ENCODE measurements around the gene FOXRED2. TPM values are rescaled to one million over a fixed set of nuclear protein-coding genes. Genes with fewer than 3 reads are reported as not detected.

FOXRED2 gene
- total and polyA plus RNA-seq, 2 of the 8 experiments (the other 6 are each of a cell fraction or from before 2014, with no cell fraction given), result 11.5 to 27.8 TPM

- Histone ChIP-seq H2BK20ac (ENCODE audit: low read length) (no peak within 1 kb of the TSS), H4K20me1 (replicated peaks in 1 of 2; ENCODE audit: control insufficient read depth in 1 of 2, insufficient read depth in 2 of 2, low read length in 2 of 2) (no peaks in the 10 kb centered on the region), H3K27ac (ENCODE audit: low read depth, low read length) (peak within 1 kb of the TSS; percentile 60), H2BK5ac (ENCODE audit: low read depth, low read length) (peak within 1 kb of the TSS; percentile 90), H2BK120ac (replicated peaks; ENCODE audit: low read depth, low read length) (no peak within 1 kb of the TSS), H3K9me3 (ENCODE audit: insufficient read depth in 2 of 2, low read depth in 1 of 2, low read length in 1 of 2) (no peaks in the 10 kb centered on the region), H3K56ac (replicated peaks; ENCODE audit: insufficient read length, low read depth, low read length) (peak within 1 kb of the TSS; percentile 9), H3K4me1 (replicated peaks in 1 of 4; ENCODE audit: control insufficient read depth in 3 of 4, insufficient read depth in 4 of 4, low read length in 3 of 4) (peaks cover 0 to 5% (median 2%) of the 10 kb centered on the region in 4 experiments; a peak in 4 of 7 replicates), H3K9ac (replicated peaks in 1 of 4; ENCODE audit: extremely low read depth in 1 of 4, low read depth in 3 of 4, low read length in 3 of 4) (peak within 1 kb of the TSS; percentile 67 to 86 (median 74)), H4K91ac (replicated peaks; ENCODE audit: insufficient read length, low read length) (no peak within 1 kb of the TSS), H3K79me1 (ENCODE audit: low read depth, low read length) (no peaks in the 10 kb centered on the region), H3K4me2 (ENCODE audit: insufficient read depth in 1 of 2, low read depth in 2 of 2, low read length in 2 of 2) (peak within 1 kb of the TSS; percentile 88 to 97), H2BK12ac (ENCODE audit: low read depth, low read length) (peak within 1 kb of the TSS; percentile 75; the same call in 1 of the 2 replicates), H3K23me2 (ENCODE audit: low read depth, low read length) (peaks cover 7% of the 10 kb centered on the region), H3K27me3 (replicated peaks in 1 of 4; ENCODE audit: control insufficient read depth in 3 of 4, extremely low read depth in 1 of 4, insufficient read depth in 3 of 4, low read length in 3 of 4) (peaks cover 0 to 7% (median 5%) of the 10 kb centered on the region in 4 experiments; a peak in 5 of 7 replicates), H2AFZ (ENCODE audit: low read length) (peak within 1 kb of the TSS; percentile 74), H3K4me3 (ENCODE audit: extremely low read depth in 1 of 4, insufficient read depth in 2 of 4, low read depth in 3 of 4, low read length in 4 of 4) (peak within 1 kb of the TSS; percentile 58 to 97 (median 71)), H3K23ac (ENCODE audit: insufficient read length) (no peak within 1 kb of the TSS), H3K14ac (ENCODE audit: insufficient read length) (no peak within 1 kb of the TSS), H3K4ac (replicated peaks; ENCODE audit: insufficient read length, low read depth, low read length) (peak within 1 kb of the TSS; percentile 80), H3K79me2 (ENCODE audit: control insufficient read depth in 1 of 2, insufficient read depth in 2 of 2, low read length in 2 of 2) (no peaks in the 10 kb centered on the region), H4K8ac (ENCODE audit: extremely low read depth, insufficient read depth, low read length) (peak within 1 kb of the TSS; percentile 99), H2BK15ac (ENCODE audit: low read length) (peak within 1 kb of the TSS; percentile 88; the same call in 1 of the 2 replicates), H4K5ac (ENCODE audit: insufficient read length, low read depth, low read length) (peak within 1 kb of the TSS; percentile 57), H2AK5ac (ENCODE audit: low read depth, low read length) (0 out of 2 replicates have a peak within 1 kb of the TSS, but pooled peaks have one; percentile 45), H3K18ac (ENCODE audit: extremely low read depth, low read length) (peak within 1 kb of the TSS; percentile 68; the same call in 1 of the 2 replicates), H3K36me3 (ENCODE audit: control insufficient read depth in 2 of 4, insufficient read depth in 4 of 4, low read length in 3 of 4) (peaks cover 0 to 5% (median under 1%) of the 10 kb centered on the region in 4 experiments; a peak in 3 of 8 replicates)
- CTCF ChIA-PET (ENCODE audit: partially characterized antibody), result interaction anchor here (0.8 to 1.2 kb wide), 2 partner anchors 147 to 241 kb away, joined by 4 read pairs; no protein-coding TSS in a partner anchor
- DNase-seq (ENCODE audit: low read depth in 1 of 2, low spot score in 2 of 2), result peak; percentile 77 to 92
- POLR2A ChIA-PET (ENCODE audit: partially characterized antibody), result interaction anchor here (0.7 to 2.7 kb wide), 28 partner anchors 8 to 308 kb away, joined by 3 to 13 read pairs (median 4); partner anchors contain the start of genes APOL2, FOXRED2 and MYH9
- 1% methylated on average over 38 of the region's 62 CpGs; no CpG with 5 or more reads in 1 of the 2 experiments for WGBS, 2 experiments (ENCODE audit: extremely low coverage in 1 of 2, insufficient coverage in 1 of 2, insufficient read length in 1 of 2, insufficient replicate concordance in 2 of 2, low coverage in 1 of 2, low lambda C conversion rate in 2 of 2, missing lambda C conversion rate in 1 of 2)
- no peak for FAIRE-seq
- TF ChIP-seq PHF8 (conservative IDR thresholded peaks at IDR 0.05; ENCODE audit: low read depth, low read length), result peak; percentile 52
- TF ChIP-seq NRF1 (IDR thresholded peaks at IDR 0.05; ENCODE audit: low read depth, low read length), result no peak
- no peak for TF ChIP-seq HDAC6 (IDR thresholded peaks at IDR 0.05; ENCODE audit: low read depth, low read length)
- TF ChIP-seq BRCA1 (IDR thresholded peaks at IDR 0.05; ENCODE audit: low read depth, low read length), result no peak
- no peak for TF ChIP-seq EZH2 (IDR thresholded peaks at IDR 0.05; ENCODE audit: low read depth, low read length, severe bottlenecking)
- TF ChIP-seq RXRA (IDR thresholded peaks at IDR 0.05; ENCODE audit: insufficient read depth, low read depth, low read length), result no peak
- no peak for TF ChIP-seq EP300 (IDR thresholded peaks at IDR 0.05; ENCODE audit: borderline replicate concordance in 1 of 2, low read depth in 2 of 2, low read length in 2 of 2)
- TF ChIP-seq ATF2 (IDR thresholded peaks at IDR 0.05; ENCODE audit: low read length), result peak; percentile 72; the same call in 1 of the 2 replicates
Observed at GRCh38 chr22:36481393-36482168, 25.3 kb downstream of the FOXRED2 start, which contains the start of gene TXN2. TXN2 (minus strand) TSS chr22:36481640; CDS start chr22:36480837, 803 bp downstream.
